ENCODE results near the gene LARP1B.
"Not testable (repeated sequence)": the region's sequence is repeated elsewhere in the genome, so short reads cannot be mapped to it uniquely, and the experiment has no call there.

DNA sequence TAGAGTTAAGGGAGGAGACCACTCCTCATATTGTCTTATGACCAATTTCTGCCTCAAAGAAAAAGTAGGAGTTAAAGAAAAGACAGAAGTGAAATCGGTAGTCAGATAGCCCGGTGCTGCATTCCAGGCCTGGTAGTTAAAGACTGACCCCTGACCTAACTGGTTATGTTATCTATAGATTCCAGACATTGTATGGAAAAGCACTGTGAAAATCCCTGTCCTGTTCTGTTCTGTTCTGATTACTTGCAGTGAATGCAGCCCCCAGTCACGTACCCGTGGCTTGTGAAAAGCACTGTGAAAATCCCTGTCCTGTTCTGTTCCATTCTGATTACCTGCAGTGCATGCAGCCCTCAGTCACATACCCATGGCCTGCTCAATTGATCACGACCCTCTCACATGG lies 198.8 kb downstream of the LARP1B start:
- TF ChIP-seq ZNF274 (IDR thresholded peaks at IDR 0.05; ENCODE audit: low read depth, low read length); YY1 (IDR thresholded peaks at IDR 0.05; ENCODE audit: insufficient read depth, insufficient read length): not testable (repeated sequence)

Measured in NT2/D1 (cell line).